Mucosa of rectum (tissue), 2 donors: ENCODE results near the gene PRTFDC1.

Source experiments
- H3K27ac ChIP-seq, 2 donors: one replicate each; pipeline ENCODE4 v1.7.0; 2013; ENCODE audit warnings: inconsistent platforms in 2 of 2, low read depth in 2 of 2, low read length in 2 of 2
- H3K27me3 ChIP-seq, 2 donors: one replicate each; pipeline ENCODE4 v1.7.0; 2013; ENCODE audit warnings: low read length in 2 of 2; ENCODE audit not compliant: control insufficient read depth in 2 of 2, insufficient read depth in 2 of 2
- H3K36me3 ChIP-seq, 2 donors: one replicate each; pipeline ENCODE4 v1.7.0; 2013; ENCODE audit warnings: low read length in 2 of 2; ENCODE audit not compliant: control insufficient read depth in 2 of 2, insufficient read depth in 2 of 2
- H3K4me1 ChIP-seq, 2 donors: one replicate each; pipeline ENCODE4 v1.7.0; 2013; ENCODE audit warnings: low read length in 2 of 2, mild to moderate bottlenecking in 1 of 2; ENCODE audit not compliant: control insufficient read depth in 2 of 2, insufficient read depth in 2 of 2
- H3K4me3 ChIP-seq, 2 donors: one replicate each; pipeline ENCODE4 v1.7.0; 2013; ENCODE audit warnings: low read length in 2 of 2
- H3K9ac ChIP-seq, 2 donors: one replicate each; pipeline ENCODE4 v1.7.0; 2013; ENCODE audit warnings: low read length in 2 of 2, low read depth in 1 of 2, mild to moderate bottlenecking in 1 of 2
- H3K9me3 ChIP-seq, 2 donors: one replicate each; pipeline ENCODE4 v1.7.0; 2013; ENCODE audit warnings: low read length in 2 of 2; ENCODE audit not compliant: control insufficient read depth in 2 of 2
- donor health status: healthy.
- donor health status: Normal muscosa, but diverticular disease.

PRTFDC1 gene

DNA sequence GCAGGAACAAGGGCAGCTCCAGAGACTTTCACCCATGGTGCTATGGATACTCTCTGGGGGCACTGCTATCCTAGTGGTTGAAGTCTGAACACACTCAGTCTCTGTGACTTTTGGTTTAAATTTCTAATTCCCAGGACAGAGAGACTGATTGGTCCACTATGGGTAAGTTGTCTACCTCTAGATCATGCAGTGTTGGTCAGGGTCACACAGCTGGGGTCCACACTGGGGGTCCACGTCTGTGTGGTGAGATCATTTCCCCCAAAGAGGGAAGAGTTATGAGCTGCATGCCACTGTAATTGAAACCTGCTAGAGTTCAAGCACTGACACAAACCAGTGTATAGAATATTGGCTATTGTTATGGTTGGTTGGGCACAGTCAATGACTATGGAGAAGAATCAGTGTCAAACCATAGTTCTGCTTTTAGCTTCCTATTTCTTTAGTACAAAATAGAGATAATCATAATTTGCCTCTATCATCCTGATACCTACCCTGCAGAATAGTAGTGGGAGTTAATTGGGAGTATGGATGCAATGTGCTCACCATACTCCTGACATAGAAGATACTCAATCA is 101.6 kb downstream of the PRTFDC1 start:
- Histone ChIP-seq H3K27me3 (no peaks in the 10 kb centered on the region), H3K27ac (no peak overlapping the region), H3K4me1 (peaks cover 13 to 22% of the 10 kb centered on the region in 2 donors), H3K9ac (no peak overlapping the region), H3K36me3 (no peaks in the 10 kb centered on the region), H3K9me3 (no peaks in the 10 kb centered on the region), H3K4me3 (no peak overlapping the region)

DNA sequence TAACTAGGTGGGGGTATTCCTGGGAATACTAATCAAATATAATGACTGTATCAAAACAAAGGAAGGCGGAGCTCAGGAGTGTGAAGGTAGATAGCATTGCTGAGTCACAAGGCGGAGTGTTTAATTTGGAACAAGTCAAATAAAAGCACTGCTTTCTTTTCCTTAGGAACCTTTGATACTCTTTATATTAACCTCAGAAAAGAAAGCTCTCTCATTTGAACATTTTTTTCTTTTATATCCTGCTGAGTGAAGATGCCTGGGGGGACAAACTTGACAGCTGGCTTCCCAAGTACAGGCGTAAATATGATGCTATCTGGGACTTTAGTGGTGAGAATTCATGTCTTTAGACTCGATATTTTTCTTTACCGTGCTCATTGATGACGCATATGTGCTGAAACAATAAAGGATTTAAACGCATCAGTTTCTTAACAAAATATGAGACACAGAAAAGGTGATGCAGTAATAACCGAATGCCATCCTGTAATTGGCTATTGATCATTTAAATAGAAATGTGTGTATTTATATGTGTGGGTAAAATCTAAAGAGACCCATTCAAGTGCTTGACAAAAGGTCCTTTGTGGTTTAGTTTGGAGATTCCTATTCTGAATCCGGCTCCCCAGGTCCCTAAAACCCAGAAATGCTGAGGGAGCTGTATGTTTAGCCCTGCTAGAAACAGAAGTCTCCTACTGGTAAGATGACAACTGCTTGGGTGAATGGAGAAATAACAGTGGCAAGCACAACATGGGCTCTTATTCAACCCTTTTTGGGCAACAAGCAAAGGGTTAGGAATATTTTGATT is 102.7 kb downstream of the PRTFDC1 start:
- no peaks in the 10 kb centered on the region for H3K27me3 ChIP-seq
- no peaks in the 10 kb centered on the region for H3K9me3 ChIP-seq
- H3K4me1 ChIP-seq = peaks cover 13 to 22% of the 10 kb centered on the region in 2 donors
- no peaks in the 10 kb centered on the region for H3K36me3 ChIP-seq
- no peak overlapping the region for H3K9ac ChIP-seq
- peak overlapping the region; percentile 24 to 59 for H3K4me3 ChIP-seq
- H3K27ac ChIP-seq = peak overlapping the region; percentile 61 to 83

DNA sequence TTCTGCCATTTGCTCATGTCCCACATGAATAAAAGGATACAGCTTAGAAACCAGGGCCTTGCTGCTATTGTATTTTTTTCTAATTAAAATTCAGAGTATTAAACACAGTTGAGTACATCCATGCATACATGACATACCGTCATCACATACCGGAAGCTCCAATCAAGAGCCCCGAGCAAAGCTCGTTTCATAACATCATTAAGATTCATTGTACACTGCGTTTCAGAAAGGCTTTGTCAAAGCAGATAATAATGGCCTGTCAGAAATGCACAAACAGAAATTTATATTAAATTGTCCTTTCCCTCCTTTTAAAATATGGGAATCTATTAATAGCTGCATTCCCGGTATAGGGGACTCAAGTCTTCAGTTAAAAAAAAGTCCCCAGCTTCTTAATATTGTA is 103.4 kb downstream of the PRTFDC1 start:
- Histone ChIP-seq H3K4me1 (peaks cover 13 to 22% of the 10 kb centered on the region in 2 donors), H3K4me3 (peak overlapping the region; percentile 24 to 59), H3K9ac (no peak overlapping the region), H3K36me3 (no peaks in the 10 kb centered on the region), H3K9me3 (no peaks in the 10 kb centered on the region), H3K27ac (no peak overlapping the region), H3K27me3 (no peaks in the 10 kb centered on the region)

DNA sequence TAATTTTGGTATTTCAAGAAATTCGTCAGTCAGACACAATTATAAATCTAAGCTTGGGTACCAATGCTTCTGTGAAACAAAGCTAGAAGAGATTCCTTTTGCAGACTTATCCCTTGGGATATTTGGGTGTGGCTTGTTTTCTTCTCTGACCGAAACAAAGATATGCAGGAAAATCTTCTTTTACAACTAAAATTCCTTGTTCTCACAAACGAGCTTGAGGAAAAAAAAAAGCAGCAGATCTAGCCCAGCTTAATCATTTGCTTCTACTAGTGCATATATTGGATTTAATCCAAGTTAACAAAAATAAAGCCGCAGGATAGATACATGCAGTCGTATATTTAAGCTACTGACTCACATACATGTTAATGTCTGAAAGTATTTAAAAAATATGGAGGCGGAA is 104.2 kb downstream of the PRTFDC1 start:
- Histone ChIP-seq H3K4me1 (peaks cover 13 to 22% of the 10 kb centered on the region in 2 donors), H3K27ac (no peak overlapping the region), H3K4me3 (no peak overlapping the region), H3K27me3 (no peaks in the 10 kb centered on the region), H3K9ac (no peak overlapping the region), H3K9me3 (no peaks in the 10 kb centered on the region), H3K36me3 (no peaks in the 10 kb centered on the region)

DNA sequence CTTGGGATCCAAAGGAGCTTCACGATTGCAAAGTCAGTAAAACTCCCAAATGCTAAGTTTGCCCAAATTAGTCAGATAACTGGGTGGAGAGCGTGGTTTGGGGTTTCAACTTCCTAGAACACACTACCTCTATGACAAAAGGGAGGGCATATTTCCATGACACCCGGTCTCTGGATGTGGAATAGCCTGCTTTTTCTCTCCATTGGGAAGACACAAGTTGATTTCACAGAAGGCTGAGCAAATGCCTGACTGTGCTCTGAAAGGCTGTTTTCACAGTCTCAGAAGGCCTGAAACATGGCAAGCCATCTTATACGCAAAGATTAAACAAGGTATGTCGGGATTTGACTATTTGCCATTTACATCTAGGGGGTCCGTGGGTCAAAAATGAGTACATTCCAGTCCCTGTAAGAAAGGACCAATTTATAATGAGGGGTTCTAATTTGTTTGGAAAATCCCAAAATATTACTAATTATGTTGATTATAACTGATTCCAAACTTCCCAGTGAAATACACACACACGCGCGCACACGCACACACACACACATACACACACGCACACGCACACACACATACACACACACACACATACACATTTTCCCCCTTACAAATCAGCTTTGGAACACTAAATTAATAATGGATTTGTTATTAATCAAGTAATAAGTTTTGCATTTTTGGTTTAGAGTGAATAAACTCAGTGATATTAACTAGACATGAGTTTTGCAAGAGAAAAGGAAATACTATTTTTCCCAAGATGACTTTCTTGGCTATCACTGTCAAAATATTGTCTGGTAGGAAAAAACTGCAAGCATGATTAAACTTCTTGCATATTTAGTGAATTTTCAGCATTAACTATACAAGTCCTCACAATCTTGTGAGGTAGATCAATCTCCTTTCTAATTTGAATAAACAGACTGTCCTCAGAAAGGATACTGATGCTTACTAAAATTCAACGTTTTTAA is 105.0 kb downstream of the PRTFDC1 start:
- no peaks in the 10 kb centered on the region for H3K9me3 ChIP-seq
- no peaks in the 10 kb centered on the region for H3K36me3 ChIP-seq
- H3K4me3 ChIP-seq = no peak overlapping the region
- H3K27me3 ChIP-seq = no peaks in the 10 kb centered on the region
- H3K27ac ChIP-seq = no peak overlapping the region
- no peak overlapping the region for H3K9ac ChIP-seq
- H3K4me1 ChIP-seq = peaks cover 13 to 22% of the 10 kb centered on the region in 2 donors

DNA sequence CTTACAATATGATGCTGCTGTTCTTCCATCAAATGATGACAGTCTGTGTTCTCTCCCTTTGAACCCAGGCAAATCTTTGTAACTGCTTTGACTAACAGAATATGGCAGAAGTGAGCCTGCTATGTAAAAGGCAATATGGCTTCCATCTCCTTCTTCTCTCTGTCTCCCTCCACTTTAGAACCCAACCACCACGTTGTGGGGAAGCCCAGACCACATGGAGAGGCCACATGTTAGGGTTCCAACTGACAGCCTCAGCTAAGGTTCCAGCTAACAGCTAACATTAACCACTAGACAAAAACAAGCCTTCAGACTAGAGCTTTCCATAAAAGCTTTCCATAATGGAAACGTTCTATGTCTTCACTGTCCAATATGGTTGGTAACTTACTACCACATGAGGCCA is 107.7 kb downstream of the PRTFDC1 start:
- Histone ChIP-seq H3K27me3 (no peaks in the 10 kb centered on the region), H3K4me3 (no peak overlapping the region), H3K9ac (no peak overlapping the region), H3K9me3 (no peaks in the 10 kb centered on the region), H3K36me3 (no peaks in the 10 kb centered on the region), H3K27ac (no peak overlapping the region), H3K4me1 (peaks cover 2 to 8% of the 10 kb centered on the region in 2 donors)

DNA sequence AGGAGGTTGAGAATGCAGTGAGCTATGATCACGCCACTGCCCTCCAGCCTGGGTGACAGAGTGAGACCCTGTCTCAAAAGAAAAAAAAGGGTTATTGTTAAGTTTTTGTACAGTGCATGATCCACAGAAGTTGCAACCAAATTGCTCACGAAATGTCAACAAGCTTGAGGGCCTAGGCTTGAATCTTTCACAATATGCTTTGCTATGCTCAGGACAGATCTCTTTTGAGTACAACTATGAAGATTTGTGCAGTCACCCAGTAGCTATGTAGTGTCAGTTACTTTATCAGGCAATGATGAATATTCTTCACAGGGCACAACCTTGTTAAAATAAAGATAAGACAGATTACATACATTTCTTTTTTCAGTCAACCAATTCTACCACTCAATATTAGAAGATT is 109.2 kb downstream of the PRTFDC1 start:
- Histone ChIP-seq H3K27ac (no peak overlapping the region), H3K27me3 (no peaks in the 10 kb centered on the region), H3K4me3 (no peak overlapping the region), H3K36me3 (no peaks in the 10 kb centered on the region), H3K4me1 (peaks cover 2% of the 10 kb centered on the region in 2 donors), H3K9ac (no peak overlapping the region), H3K9me3 (no peaks in the 10 kb centered on the region)

DNA sequence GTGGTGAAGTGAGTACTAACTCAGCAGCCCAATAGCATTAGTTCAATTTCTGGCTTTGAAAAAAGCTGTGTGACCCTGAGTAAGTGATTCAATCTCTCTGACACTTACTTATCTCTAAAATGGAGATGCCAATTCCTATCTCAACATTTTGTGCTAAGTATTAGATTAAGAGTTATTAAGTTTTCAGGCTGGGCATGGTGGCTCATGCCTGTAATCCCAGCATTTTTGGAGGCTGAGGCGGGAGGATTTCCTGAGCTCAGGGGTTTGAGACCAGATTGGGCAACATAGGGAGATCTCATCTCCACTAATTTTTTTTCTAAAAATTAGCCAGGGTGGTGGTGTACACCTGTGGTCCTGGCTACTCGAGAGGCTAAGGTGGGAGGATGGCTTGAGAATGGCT is 109.5 kb downstream of the PRTFDC1 start:
- Histone ChIP-seq H3K9me3 (no peaks in the 10 kb centered on the region), H3K4me3 (no peak overlapping the region), H3K27ac (no peak overlapping the region), H3K9ac (no peak overlapping the region), H3K36me3 (no peaks in the 10 kb centered on the region), H3K27me3 (no peaks in the 10 kb centered on the region), H3K4me1 (peaks cover 0 to 2% of the 10 kb centered on the region in 2 donors)

DNA sequence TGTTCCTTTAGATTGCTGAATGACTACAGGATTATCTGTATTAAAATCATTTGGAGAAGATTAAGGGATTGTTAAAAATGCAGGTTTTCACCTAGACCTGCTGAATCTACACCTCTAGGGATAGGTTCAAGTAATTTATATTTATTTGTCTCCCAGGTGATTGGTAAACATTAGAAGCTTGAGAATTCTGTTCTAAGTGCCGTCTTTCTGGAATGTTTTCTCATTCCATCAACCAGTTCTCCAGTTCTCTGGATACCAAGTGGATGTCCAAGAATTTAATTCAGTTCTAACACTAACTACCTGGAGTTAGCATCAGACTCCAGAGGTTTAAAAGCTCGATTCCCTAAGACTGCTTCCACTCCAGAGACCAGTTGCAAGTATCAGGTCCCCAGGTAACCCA is 110.9 kb downstream of the PRTFDC1 start:
- Histone ChIP-seq H3K4me1 (peaks cover 0 to 2% of the 10 kb centered on the region in 2 donors), H3K9ac (no peak overlapping the region), H3K36me3 (no peaks in the 10 kb centered on the region), H3K27me3 (no peaks in the 10 kb centered on the region), H3K27ac (no peak overlapping the region), H3K9me3 (no peaks in the 10 kb centered on the region), H3K4me3 (no peak overlapping the region)

DNA sequence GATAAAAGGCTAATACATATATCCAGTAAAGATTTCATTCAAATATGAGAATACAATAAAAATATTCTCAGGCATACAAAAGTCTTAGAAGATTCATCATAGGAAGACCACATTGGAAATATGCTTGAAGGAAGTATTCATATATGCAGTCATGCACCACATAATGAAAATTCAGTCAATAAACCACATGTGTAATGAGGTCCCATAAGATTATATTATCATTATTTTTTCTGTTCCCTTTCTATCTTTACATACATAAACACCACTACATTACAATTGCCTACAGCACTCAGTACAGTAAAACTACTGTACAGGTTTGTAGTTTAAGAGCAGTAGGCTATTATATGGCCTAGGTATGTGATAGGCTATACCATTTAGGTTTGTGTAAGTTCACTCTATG is 111.6 kb downstream of the PRTFDC1 start:
- Histone ChIP-seq H3K27me3 (no peaks in the 10 kb centered on the region), H3K4me1 (no peaks in the 10 kb centered on the region), H3K9ac (no peak overlapping the region), H3K27ac (no peak overlapping the region), H3K9me3 (no peaks in the 10 kb centered on the region), H3K4me3 (no peak overlapping the region), H3K36me3 (no peaks in the 10 kb centered on the region)
